Bone marrow (tissue), 2 donors: ENCODE results near the gene ADK.
"Not testable (repeated sequence)": the region's sequence is repeated elsewhere in the genome, so short reads cannot be mapped to it uniquely, and the experiment has no call there.

ENCODE experiments used
- DNase-seq, 2 donors: peaks; one replicate each; lab custom pipeline; 2025; lab: John Stamatoyannopoulos, UW

The ADK gene

GRCh38 chr10:74424565-74424964 is 273.5 kb downstream of the ADK start:
- DNase-seq: no peak

DNA sequence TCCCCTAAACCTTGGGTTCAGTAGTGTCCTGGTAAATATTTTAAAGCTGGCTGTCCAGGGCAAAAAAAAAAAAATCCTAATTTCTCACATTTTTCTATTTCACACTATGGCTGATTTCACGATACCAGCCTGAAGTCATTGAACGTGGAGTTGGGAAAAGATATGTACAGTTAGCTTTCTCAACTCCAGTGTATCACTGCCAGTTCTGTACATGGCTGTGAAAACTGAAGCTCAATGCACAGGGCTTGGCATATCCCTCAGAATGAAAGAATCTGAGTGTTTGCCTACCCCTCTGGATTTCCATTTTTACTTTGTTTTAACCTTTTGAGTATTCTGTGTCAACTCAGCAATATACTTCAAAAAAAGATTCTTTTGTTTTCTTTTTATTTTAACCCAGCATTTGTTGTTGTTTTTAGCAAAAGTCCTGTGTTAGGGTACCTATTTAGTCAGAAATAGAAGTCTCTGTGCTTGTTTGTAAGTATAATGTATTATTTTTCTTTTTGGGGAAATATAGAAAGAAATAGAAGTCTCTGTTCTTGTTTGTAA is 274.5 kb downstream of the ADK start:
- no peak for DNase-seq

DNA sequence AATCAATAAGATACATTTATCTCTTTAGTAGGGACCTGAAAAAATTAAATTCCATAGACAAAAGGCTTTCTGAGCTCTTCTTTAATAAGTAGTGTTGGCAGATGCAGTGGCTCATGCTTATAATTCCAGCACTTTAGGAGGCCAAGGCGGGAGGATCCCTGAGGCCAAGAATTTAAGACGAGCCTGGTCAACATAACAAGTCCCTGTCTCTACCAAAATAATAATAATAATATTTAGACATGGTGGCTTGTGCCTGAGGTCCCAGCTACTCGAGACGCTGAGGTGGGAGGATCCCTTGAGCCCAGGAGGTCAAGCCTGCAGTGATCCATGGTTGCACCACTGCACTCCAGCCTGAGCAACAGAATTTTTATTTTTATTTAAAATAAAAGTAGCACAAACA is 280.8 kb downstream of the ADK start:
- no peak for DNase-seq

DNA sequence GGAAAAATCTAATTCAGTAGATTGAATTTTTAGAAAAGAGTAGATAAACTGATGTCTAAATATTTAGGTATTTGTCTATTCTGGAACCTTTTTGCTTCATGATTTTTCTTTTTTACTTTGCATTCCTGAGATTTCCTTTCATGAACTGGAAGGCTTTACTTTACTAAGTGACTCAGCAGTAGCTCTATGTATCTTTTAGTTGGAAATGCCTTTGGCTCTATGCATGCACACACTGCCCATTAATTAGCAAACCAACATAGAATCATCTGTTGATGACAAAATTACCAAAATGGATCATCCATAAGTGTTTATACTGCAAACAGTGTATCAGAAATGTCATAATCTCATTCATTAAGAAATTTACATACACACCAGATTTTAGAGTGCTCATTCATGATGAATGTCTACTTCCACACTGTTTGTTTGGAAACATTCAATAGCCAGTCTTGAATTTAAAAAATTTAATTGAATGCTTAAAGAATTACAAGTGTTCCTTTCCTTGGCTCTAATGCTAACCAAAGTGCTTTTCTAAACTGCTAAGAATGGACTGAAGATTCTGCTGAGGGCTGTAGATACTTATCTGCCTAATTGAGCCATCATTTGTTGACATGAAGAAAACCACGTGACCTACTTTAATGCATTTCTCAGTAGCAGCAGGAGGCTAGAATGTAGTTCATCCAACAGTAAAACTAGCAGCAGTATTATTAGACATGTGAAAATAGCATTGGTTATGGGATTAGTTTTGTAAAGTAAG is 282.0 kb downstream of the ADK start:
- no peak for DNase-seq

DNA sequence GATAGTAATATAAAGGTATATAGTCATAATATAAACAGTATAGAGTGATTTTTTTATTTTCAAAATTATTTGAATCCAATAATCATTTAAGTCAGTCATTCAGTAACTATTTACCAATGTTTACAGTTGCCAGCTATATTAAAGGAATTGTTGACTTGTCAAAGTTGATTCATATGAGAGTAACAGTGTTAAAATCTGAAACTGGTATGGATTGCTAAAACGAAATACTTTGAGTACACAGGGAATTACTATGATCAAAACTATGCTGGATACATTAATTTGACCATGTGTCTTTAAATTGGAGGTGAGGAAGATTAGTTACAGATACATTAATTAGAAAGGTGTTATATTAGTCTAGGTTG is 282.6 kb downstream of the ADK start:
- no peak for DNase-seq

GRCh38 chr10:74433993-74434392 is 283.0 kb downstream of the ADK start:
- DNase-seq: no peak

DNA sequence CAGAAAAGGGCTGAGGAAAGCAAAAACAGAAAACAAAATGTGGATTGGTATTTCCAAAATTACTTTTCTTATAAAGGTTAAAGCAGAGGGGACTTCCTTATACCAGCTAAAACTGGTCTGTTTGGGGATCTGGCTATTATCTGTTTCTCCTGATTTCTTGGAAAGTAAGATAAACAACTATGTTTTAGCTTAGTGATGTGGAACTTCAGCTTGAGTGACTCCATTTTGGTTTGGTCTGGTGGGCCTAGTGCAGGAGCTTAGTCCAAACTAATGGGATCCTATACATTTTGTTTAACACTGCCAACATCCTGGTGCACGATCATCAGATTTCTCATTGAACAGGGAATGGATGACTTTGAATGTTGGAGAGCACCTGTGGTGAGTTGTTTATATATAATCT is 283.5 kb downstream of the ADK start:
- DNase-seq: no peak

- DNase-seq: no peak
Measured at GRCh38 chr10:74436523-74437170, 285.6 kb downstream of the ADK start.

DNA sequence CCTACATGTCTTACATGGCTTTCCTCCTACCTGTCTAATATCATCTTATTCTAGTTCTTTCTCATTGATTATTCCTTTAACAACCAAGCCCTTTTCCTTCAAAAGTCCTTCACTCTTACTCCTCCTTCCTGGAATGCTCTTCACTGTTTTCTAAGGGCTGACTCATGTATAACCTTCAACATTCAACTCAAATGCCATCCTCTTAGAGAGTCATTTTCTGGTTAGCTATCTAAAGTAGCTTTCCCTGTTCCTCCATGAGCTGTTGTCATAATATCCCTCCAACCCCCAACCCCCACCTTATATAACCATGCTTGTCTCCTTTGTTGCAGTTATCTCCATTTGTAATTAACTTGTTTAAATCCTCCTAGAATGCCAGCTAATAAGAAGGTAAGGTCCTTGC is 286.8 kb downstream of the ADK start:
- no peak for DNase-seq

GRCh38 chr10:74439213-74439612 is 288.2 kb downstream of the ADK start:
- no peak for DNase-seq

DNA sequence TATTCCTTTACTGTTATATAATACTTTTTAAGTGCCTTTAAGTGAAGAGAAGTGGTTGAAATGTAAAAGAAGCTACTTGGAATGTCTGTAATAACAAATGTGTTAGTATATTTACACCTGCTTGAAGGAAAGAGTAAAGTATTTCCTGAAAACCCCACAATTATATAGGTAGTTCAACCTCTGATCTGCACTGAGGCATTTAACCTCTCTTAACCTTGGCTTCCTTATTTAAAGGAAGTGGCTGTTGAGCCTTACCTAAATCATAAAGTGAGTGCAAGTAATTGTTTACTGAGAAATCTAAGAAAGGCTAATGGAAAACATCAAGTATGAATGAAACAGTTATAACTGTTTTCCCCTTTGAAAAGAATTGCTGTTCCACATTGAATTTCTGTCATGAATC is 294.5 kb downstream of the ADK start:
- no peak for DNase-seq

DNA sequence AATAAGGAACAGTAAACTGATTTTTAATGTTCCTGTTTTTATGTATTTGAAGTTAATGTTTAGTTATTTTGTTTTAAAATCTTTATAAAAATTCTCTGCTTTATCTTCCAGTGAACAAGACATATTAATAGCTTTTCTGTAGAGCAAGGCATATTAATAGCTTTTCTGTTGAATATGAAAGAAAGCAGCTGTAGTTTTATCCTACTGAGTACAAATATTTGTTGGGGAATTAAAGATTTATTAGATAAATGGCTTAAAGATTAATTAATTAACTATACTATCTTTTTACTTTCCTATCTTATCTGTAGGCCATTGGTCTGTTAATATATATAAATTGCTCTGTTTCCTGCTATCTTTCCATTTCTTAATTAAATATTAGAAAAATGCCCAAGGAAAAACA is 299.6 kb downstream of the ADK start:
- no peak for DNase-seq

DNA sequence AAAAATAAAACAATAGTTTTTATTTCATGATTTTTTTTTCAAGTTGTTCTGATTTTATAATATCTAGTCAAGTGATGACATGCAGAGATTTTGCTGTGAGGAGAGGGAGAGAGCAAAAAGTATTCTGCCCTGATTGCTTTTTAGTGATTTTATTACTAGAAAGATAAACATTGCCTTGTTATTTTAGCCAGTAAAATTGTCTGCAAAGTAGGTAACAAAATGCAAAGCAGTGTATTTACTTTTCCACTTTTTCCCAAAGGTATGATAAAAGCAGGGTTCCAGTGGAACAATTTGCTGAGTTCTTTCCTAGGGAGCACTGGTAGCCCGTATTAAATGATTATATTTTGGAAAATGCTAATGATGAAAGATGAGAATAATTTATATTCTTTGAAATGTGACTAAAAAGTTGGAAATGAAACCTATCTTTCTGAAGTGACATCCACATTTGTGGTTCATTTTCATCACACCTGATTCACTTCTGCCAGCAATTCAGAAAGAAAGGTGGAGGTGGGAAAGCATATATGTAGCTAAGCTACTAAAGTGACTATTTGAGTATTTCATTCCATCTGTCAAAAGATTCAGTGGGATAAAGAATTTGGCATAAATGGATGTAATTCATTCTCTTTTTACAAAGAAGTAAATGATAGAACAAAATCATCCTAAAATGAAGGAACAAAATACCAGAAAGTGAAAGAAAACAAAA is 300.3 kb downstream of the ADK start:
- DNase-seq: no peak

DNA sequence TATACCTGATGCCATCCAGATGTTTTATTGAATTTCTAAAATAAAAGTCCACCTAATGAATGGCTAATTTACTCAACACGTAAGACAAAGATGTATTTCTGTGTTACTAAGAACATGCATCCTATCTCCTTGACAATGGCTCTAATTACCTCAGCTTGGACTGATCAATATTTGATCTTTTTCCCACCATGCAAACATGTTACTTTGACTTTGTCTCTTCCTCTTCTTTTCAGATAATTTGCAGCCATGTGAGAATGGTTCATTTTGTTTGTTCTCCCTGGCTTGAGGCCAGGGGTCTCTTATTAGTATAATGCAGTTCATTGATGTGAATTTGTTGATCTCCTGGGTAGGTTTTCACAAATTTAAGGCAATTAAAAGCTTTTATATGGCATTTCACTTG is 302.1 kb downstream of the ADK start:
- DNase-seq: no peak

- DNase-seq: not testable (repeated sequence)
Measured at GRCh38 chr10:74457478-74457877, 306.5 kb downstream of the ADK start.

- no peak for DNase-seq
Measured at GRCh38 chr10:74460812-74461211, 309.8 kb downstream of the ADK start.

- DNase-seq: no peak
Measured at GRCh38 chr10:74474022-74474713, 323.1 kb downstream of the ADK start.

DNA sequence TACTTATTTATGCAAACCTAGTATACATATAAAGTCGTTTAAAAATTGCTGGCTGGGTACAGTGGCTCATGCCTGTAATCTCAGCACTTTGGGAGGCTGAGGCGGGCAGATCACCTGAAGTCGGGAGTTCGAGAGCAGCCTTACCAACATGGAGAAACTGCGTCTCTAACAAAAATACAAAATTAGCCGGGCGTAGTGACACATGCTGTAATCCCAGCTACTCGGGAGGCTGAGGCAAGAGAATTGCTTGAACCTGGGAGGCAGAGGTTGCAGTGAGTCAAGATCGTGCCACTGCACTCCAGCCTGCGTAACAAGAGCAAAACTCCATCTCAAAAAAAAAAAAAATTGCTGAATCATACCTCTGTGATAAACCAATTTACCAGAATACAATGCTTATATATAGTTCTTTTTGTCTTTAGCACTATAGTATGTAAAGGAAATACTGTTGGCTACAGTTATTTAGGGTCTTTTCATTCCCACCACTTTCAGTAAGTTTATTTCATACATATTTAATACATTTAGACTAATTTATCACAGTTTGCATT is 325.2 kb downstream of the ADK start:
- not testable (repeated sequence) for DNase-seq

DNA sequence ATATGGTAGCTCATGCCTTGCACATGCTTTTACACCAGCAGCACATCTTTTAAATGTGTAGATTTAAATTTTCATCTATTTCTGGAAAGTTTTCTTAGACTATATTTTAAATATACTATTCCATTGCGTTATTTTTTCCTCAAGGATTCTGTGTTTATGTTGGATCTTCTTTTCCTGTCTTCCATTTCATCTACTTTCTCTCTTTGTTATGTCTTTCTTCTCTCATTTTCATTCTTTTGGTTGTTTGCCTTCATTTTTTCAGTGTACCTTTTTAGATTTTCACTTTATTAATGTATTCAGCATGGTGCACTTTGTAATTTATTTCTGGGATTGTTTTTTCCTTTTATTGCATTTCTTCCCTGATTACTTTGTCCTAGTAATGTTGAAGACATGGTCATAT is 329.8 kb downstream of the ADK start:
- no peak for DNase-seq

DNA sequence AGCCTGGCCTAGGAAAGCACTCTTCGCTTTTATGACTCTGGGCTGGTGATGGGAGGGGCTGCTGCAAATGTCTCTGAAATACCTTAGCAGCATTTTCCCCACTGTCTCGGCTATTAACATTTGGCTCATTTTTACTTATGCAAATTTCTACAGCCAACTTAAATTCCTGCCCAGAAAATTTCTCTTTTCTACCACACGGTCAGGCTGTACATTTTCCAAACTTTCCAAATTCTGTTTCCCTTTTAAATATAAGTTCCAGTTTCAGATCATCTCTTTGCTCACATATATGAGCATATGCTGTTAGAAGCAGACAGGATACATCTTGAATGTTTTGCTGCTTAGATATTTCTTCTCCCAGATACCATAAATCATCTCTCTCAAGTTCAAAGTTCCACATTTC is 332.3 kb downstream of the ADK start:
- no peak for DNase-seq

- DNase-seq: no peak
Measured at GRCh38 chr10:74485283-74485682, 334.3 kb downstream of the ADK start.

DNA sequence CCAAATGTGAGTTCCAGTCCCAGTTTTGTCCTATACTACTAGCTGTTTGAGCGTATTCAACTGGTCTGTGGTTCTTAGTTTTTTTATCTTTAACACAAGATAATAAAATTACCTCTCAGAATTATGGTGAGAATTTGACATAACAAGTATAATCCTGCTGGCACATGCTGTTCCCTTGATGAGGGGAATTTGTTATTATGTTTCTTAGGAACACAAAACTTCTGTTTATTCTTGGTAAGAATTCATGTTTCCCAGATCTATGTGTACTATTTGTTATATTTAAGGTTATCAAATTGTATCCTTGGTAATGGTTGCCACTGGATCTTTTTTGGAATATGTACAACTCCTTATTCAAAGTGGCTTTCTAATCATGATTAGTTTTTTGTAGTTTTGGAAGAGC is 335.6 kb downstream of the ADK start:
- no peak for DNase-seq
